K562 (cell line): ENCODE results near the gene SCIN. TPM values are rescaled to one million over a fixed set of nuclear protein-coding genes. Genes with fewer than 3 reads are reported as not detected.
A peak's percentile ranks its signal among the peaks of the same experiment; 100 is the strongest.

ENCODE experiments used
- ARID1B ChIP-seq: fragments of 450-650 bp; IDR thresholded peaks from 2 replicates; pipeline ENCODE4 v1.6.1; 2016; ENCODE audit warnings: antibody characterized with exemption, mild to moderate bottlenecking, inconsistent platforms
- BMI1 ChIP-seq: fragments of 150-350 bp; IDR thresholded peaks from 2 replicates; pipeline ENCODE4 v1.6.1; 2014; ENCODE audit warnings: low read length
- C11orf30 ChIP-seq: fragments of 450-650 bp; IDR thresholded peaks from 2 replicates; pipeline ENCODE4 v1.6.1; 2016; ENCODE audit warnings: low read depth, mild to moderate bottlenecking
- CCNT2 ChIP-seq: IDR thresholded peaks from 2 replicates; pipeline ENCODE4 v1.6.1; 2011; ENCODE audit warnings: borderline replicate concordance, low read depth, mild to moderate bottlenecking, moderate library complexity, mixed read lengths, low read length; ENCODE audit not compliant: insufficient read length; ENCODE audit errors: extremely low read depth
- CEBPZ ChIP-seq: fragments of 150-350 bp; IDR thresholded peaks from 2 replicates; pipeline ENCODE4 v1.6.1; 2014; ENCODE audit warnings: low read depth, mild to moderate bottlenecking, low read length, borderline replicate concordance
- DIDO1 ChIP-seq: fragments of 450-650 bp; IDR thresholded peaks from 2 replicates; pipeline ENCODE4 v1.6.1; 2016; ENCODE audit warnings: low read depth, missing biosample characterization, missing genetic modification characterization
- GABPB2 ChIP-seq: fragments of 250-450 bp; sonication (Bioruptor Pico); conservative IDR thresholded peaks from 2 replicates; pipeline ENCODE4 v1.5.1; 2021; ENCODE audit warnings: mild to moderate bottlenecking
- KAT7 ChIP-seq: sonication (generic); formaldehyde crosslinking; IDR thresholded peaks from 2 replicates; pipeline ENCODE4 v1.8.0; 2022; ENCODE audit warnings: missing genetic modification reagents, mild to moderate bottlenecking, borderline replicate concordance
- KLF6 ChIP-seq: fragments of 250-450 bp; sonication (Bioruptor Pico); IDR thresholded peaks from 2 replicates; pipeline ENCODE4 v1.4.0; 2020; ENCODE audit warnings: mild to moderate bottlenecking, moderate library complexity, borderline replicate concordance
- MCM3 ChIP-seq: fragments of 450-650 bp; IDR thresholded peaks from 2 replicates; pipeline ENCODE4 v1.6.1; 2016
- MITF ChIP-seq: IDR thresholded peaks from 2 replicates; pipeline ENCODE4 v1.6.1; 2014; ENCODE audit warnings: antibody characterized with exemption
- MXI1 ChIP-seq: IDR thresholded peaks from 2 replicates; pipeline ENCODE4 v1.6.1; 2011; ENCODE audit warnings: low read depth, mild to moderate bottlenecking, improper control_type of control experiment, low read length
- NR2C1 ChIP-seq, 2 experiments: fragments of 450-650 bp; IDR thresholded peaks; 2 replicates each; pipeline ENCODE4 v1.6.1; 2017; ENCODE audit warnings: mild to moderate bottlenecking in 2 of 2, antibody characterized with exemption in 1 of 2, inconsistent platforms in 1 of 2, missing compliant biosample characterization in 1 of 2, missing genetic modification characterization in 1 of 2
- RBFOX2 ChIP-seq: fragments of 200-400 bp; formaldehyde crosslinking; IDR thresholded peaks from 2 replicates; pipeline ENCODE4 v1.6.1; 2017; ENCODE audit warnings: low read depth, mild to moderate bottlenecking, low read length, moderate library complexity
- SMAD2 ChIP-seq: fragments of 150-350 bp; IDR thresholded peaks from 2 replicates; pipeline ENCODE4 v1.6.1; 2014; ENCODE audit warnings: low read depth, mild to moderate bottlenecking, low read length
- SMAD4 ChIP-seq: fragments of 250-450 bp; sonication (Bioruptor Pico); conservative IDR thresholded peaks from 2 replicates; pipeline ENCODE4 v1.8.0; 2021; ENCODE audit warnings: inconsistent platforms, mild to moderate bottlenecking, moderate library complexity
- ZEB2 ChIP-seq: fragments of 450-650 bp; IDR thresholded peaks from 2 replicates; pipeline ENCODE4 v1.6.1; 2016
- ZNF239 ChIP-seq: fragments of 250-450 bp; sonication (Bioruptor Pico); IDR thresholded peaks from 2 replicates; pipeline ENCODE4 v1.4.0; 2020; ENCODE audit warnings: mild to moderate bottlenecking
- ZNF41 ChIP-seq: fragments of 250-450 bp; sonication (Bioruptor Pico); conservative IDR thresholded peaks from 2 replicates; pipeline ENCODE4 v1.4.0; 2020; ENCODE audit warnings: mild to moderate bottlenecking
- ZNF766 ChIP-seq: fragments of 200-800 bp; sonication (Bioruptor generic); conservative IDR thresholded peaks from 2 replicates; pipeline ENCODE4 v1.6.1; 2016; ENCODE audit warnings: missing genetic modification characterization, missing compliant biosample characterization
- polyA plus RNA-seq, 8 experiments: library from polyadenylated mRNA; depleted of rRNA in 4 of 8; stranded (reverse) in 5 of 8; unstranded in 3 of 8; fragments of >200 nt; fragmentation: Nextera tagmentation in 2 of 8; fragmentation: Illumina TruSeq in 1 of 8; extraction: Ambion mirVana in 2 of 8; extraction: Trizol in 1 of 8; gene quantifications; 2 replicates each; pipeline versions ENCODE4 v1.2.1 to v1.2.3, GENCODE V29; 2011 to 2014; ENCODE audit warnings: inconsistent platforms in 1 of 8, missing spikeins in 1 of 8
- total RNA-seq, 7 experiments: library from RNA; depleted of rRNA in 6 of 7; stranded (reverse); fragments of >200 nt in 6 of 7; fragmentation: Illumina TruSeq in 2 of 7; extraction: Trizol in 2 of 7; gene quantifications; 2 replicates each; pipeline versions ENCODE4 v1.2.1 to v1.2.3, GENCODE V29; 2011 to 2021; ENCODE audit warnings: low replicate concordance in 1 of 7
- TF ChIP-seq, protein P1 (sequence below): fragments of 250-450 bp; sonication (Bioruptor Pico); IDR thresholded peaks from 2 replicates; pipeline ENCODE4 v1.8.0; 2021; ENCODE audit warnings: moderate library complexity, mild to moderate bottlenecking, inconsistent platforms
- TF ChIP-seq, protein P2 (sequence below): IDR thresholded peaks from 2 replicates; pipeline ENCODE4 v1.6.1; 2011; ENCODE audit warnings: borderline replicate concordance, low read depth, mild to moderate bottlenecking, moderate library complexity, low read length; ENCODE audit not compliant: insufficient read depth, poor library complexity, severe bottlenecking

Gene SCIN
- total and polyA plus RNA-seq, 9 of the 15 experiments (the other 6 are each of a cell fraction or from before 2014, with no cell fraction given), result 0.67 to 18.2 (median 10.6) TPM

DNA sequence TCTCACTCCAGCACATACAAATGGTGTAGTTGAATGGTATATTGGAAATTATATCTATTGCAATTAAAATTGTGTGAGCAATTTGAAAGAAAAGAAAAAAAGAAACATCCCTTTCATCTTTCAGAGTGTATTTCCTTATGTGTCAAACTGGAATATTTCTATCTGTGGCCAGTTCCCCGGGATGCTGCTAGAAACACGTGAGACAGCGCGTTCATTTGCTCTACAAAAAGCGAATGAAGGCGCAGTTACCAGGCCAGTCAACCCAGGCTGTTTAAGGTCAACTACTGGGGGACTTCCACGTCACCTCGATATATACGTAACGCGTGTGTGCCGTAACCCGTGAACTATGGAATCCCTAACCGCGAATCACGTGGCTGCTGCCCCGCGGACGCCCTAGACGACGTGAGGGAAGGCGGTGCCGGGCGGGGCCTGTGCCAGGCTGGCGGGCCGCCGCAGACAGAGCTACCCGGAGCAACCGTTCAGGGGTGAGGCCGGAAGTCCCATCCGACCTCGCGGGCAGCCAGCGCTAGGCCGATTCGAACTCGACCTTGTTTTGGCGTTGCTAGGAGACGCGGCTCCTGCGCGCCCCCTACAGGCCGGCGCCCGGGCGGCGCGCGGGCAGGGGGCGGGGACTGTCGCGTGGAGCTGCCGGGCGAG, 115.8 kb downstream of the SCIN start (continued):
- TF ChIP-seq SMAD4 (CRISPR knock-in tag), result peak; percentile 91
- TF ChIP-seq ZEB2, result no peak
- no peak for TF ChIP-seq ZNF239 (CRISPR knock-in tag)
- TF ChIP-seq DIDO1, result no peak
- no peak for TF ChIP-seq GABPB2
- TF ChIP-seq BMI1, result peak; percentile 85
- TF ChIP-seq, protein P1, sequence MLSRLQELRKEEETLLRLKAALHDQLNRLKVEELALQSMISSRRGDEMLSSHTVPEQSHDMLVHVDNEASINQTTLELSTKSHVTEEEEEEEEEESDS (CRISPR knock-in tag), result no peak
- TF ChIP-seq CEBPZ, result no peak
- TF ChIP-seq ZNF766 (CRISPR knock-in tag), result peak; percentile 84
- TF ChIP-seq ZNF41 (CRISPR knock-in tag), result no peak
- peak; percentile 91 for TF ChIP-seq MXI1
- TF ChIP-seq CCNT2, result peak; percentile 86
- peak; percentile 76 for TF ChIP-seq MITF
- no peak; the same call in 1 of the 2 replicates for TF ChIP-seq KAT7 (CRISPR knock-in tag)
- no peak for TF ChIP-seq MCM3
- peak; percentile 30; the same call in 1 of the 2 replicates for TF ChIP-seq ARID1B
- no peak for TF ChIP-seq RBFOX2
- TF ChIP-seq KLF6 (CRISPR knock-in tag), result peak; percentile 77; the same call in 1 of the 2 replicates
- no peak for TF ChIP-seq C11orf30
- TF ChIP-seq, protein P2, sequence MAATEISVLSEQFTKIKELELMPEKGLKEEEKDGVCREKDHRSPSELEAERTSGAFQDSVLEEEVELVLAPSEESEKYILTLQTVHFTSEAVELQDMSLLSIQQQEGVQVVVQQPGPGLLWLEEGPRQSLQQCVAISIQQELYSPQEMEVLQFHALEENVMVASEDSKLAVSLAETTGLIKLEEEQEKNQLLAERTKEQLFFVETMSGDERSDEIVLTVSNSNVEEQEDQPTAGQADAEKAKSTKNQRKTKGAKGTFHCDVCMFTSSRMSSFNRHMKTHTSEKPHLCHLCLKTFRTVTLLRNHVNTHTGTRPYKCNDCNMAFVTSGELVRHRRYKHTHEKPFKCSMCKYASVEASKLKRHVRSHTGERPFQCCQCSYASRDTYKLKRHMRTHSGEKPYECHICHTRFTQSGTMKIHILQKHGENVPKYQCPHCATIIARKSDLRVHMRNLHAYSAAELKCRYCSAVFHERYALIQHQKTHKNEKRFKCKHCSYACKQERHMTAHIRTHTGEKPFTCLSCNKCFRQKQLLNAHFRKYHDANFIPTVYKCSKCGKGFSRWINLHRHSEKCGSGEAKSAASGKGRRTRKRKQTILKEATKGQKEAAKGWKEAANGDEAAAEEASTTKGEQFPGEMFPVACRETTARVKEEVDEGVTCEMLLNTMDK, result peak; percentile 97
- no peak for TF ChIP-seq SMAD2
- peak; percentile 87 for TF ChIP-seq NR2C1 (IDR thresholded peaks at IDR 0.05)
- peak; percentile 86 for TF ChIP-seq NR2C1 (tag; IDR thresholded peaks at IDR 0.05)
